Activated CD4-positive, CD25-positive, alpha-beta regulatory T cell (primary cell): ENCODE data around the gene ZFYVE28.
"Not testable (repeated sequence)": the region's sequence is repeated elsewhere in the genome, so short reads cannot be mapped to it uniquely, and the experiment has no call there.

Experiments
- DNase-seq, 4 experiments: peaks; one replicate each; lab custom pipeline; 2025; lab: John Stamatoyannopoulos, UW

ZFYVE28 gene

GRCh38 chr4:2417765-2418649, at the start of gene ZFYVE28:
TSS of gene ZFYVE28 (minus strand) at chr4:2418645. CDS start at chr4:2418323, 322 bp downstream.
- DNase-seq: no peak

GRCh38 chr4:2465544-2465943, 47.1 kb upstream of the ZFYVE28 start:
- DNase-seq: not testable (repeated sequence)

- DNase-seq: no peak
These were observed 46.6 kb upstream of the ZFYVE28 start for GRCh38 chr4:2465032-2465431.

- DNase-seq: no peak
These were observed 44.7 kb upstream of the ZFYVE28 start for GRCh38 chr4:2462992-2463762.

- peak; percentile 19 to 60 (median 43) for DNase-seq
These were observed 44.0 kb upstream of the ZFYVE28 start for GRCh38 chr4:2462218-2462991.

- no peak for DNase-seq
These were observed 43.0 kb upstream of the ZFYVE28 start for GRCh38 chr4:2461246-2461960.

- no peak for DNase-seq
These were observed 41.3 kb upstream of the ZFYVE28 start for GRCh38 chr4:2459589-2460349.

- no peak for DNase-seq
These were observed 40.4 kb upstream of the ZFYVE28 start for GRCh38 chr4:2458546-2459491.

GRCh38 chr4:2457481-2458295, 39.2 kb upstream of the ZFYVE28 start:
- DNase-seq: no peak

- DNase-seq: no peak
These were observed 33.7 kb upstream of the ZFYVE28 start for GRCh38 chr4:2451821-2452785.

GRCh38 chr4:2451036-2451520, 32.6 kb upstream of the ZFYVE28 start:
- DNase-seq: no peak

GRCh38 chr4:2450394-2451035, 32.1 kb upstream of the ZFYVE28 start:
- no peak for DNase-seq

GRCh38 chr4:2449511-2450392, 31.3 kb upstream of the ZFYVE28 start:
- no peak for DNase-seq

- DNase-seq: no peak
These were observed 30.6 kb upstream of the ZFYVE28 start for GRCh38 chr4:2449051-2449450.

- no peak for DNase-seq
These were observed 30.1 kb upstream of the ZFYVE28 start for GRCh38 chr4:2448589-2448988.
